ENCODE measurements around the gene SPTLC1. TPM values are rescaled to one million over a fixed set of nuclear protein-coding genes. Genes with fewer than 3 reads are reported as not detected.

Gene SPTLC1
- total and polyA plus RNA-seq, 2 of the 13 experiments (the other 11 are each of a cell fraction or from before 2014, with no cell fraction given): 56.2 to 72.5 TPM

DNA sequence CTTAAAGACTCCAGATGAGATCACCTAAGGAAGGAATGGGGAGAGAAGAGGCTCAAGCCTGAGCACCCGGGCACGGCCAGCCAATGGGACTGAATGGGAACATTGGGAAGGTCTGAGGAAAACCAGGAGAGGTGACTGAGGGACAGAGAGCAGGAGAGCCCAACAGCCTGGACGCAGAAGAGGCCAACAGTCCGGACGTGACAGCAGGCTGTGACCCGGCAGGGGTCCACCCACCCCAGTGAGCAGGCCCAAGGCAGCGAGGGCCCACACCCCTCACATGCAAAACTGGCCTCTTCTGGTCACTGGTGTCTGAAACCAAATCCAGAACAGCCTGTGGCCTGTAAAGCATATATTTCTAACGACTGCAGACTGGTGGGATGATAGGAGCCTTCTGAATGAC is 7.6 kb upstream of the SPTLC1 start (continued):
- no peak for TF ChIP-seq ZNF318 (CRISPR knock-in tag; IDR thresholded peaks at IDR 0.05)
- TF ChIP-seq HDAC2 (CRISPR knock-in tag; IDR thresholded peaks at IDR 0.05): no peak
- TF ChIP-seq ZHX1 (CRISPR knock-in tag; IDR thresholded peaks at IDR 0.05; ENCODE audit: low read depth): no peak
- no peak for TF ChIP-seq ZNF280D (CRISPR knock-in tag; IDR thresholded peaks at IDR 0.05)
- no peak for TF ChIP-seq KDM3A (CRISPR knock-in tag; IDR thresholded peaks at IDR 0.05; ENCODE audit: low read depth)
- TF ChIP-seq NFAT5 (CRISPR knock-in tag; IDR thresholded peaks at IDR 0.05): no peak
- no peak for TF ChIP-seq ZNF430 (CRISPR knock-in tag; IDR thresholded peaks at IDR 0.05)
- no peak for TF ChIP-seq CHD4 (IDR thresholded peaks at IDR 0.05; ENCODE audit: borderline replicate concordance, low read length)
- no peak for TF ChIP-seq ZNF484 (CRISPR knock-in tag; IDR thresholded peaks at IDR 0.05; ENCODE audit: borderline replicate concordance, low read depth)
- no peak for TF ChIP-seq ZNF446 (CRISPR knock-in tag; IDR thresholded peaks at IDR 0.05)
